Gastrocnemius medialis (tissue), 4 donors: ENCODE results near the gene ETFBKMT.

Experiments
- POLR2A ChIP-seq, 2 donors: fragments of 450-650 bp; IDR thresholded peaks; one replicate each; pipeline ENCODE4 v1.6.1; 2017; ENCODE audit warnings: antibody characterized with exemption in 2 of 2, mild to moderate bottlenecking in 2 of 2, moderate library complexity in 2 of 2
- TF ChIP-seq, protein P1 (sequence below), 5 experiments: fragments of 450-650 bp in 3 of 5; fragments of 200-600 bp in 2 of 5; sonication (generic) in 2 of 5; IDR thresholded peaks in 4 of 5; conservative IDR thresholded peaks in 1 of 5; 1 replicate in 4 of 5; 2 replicates in 1 of 5; pipeline ENCODE4 v1.5.1; 2016 to 2019; ENCODE audit warnings: antibody characterized with exemption in 5 of 5, mild to moderate bottlenecking in 3 of 5, moderate library complexity in 3 of 5

DNA sequence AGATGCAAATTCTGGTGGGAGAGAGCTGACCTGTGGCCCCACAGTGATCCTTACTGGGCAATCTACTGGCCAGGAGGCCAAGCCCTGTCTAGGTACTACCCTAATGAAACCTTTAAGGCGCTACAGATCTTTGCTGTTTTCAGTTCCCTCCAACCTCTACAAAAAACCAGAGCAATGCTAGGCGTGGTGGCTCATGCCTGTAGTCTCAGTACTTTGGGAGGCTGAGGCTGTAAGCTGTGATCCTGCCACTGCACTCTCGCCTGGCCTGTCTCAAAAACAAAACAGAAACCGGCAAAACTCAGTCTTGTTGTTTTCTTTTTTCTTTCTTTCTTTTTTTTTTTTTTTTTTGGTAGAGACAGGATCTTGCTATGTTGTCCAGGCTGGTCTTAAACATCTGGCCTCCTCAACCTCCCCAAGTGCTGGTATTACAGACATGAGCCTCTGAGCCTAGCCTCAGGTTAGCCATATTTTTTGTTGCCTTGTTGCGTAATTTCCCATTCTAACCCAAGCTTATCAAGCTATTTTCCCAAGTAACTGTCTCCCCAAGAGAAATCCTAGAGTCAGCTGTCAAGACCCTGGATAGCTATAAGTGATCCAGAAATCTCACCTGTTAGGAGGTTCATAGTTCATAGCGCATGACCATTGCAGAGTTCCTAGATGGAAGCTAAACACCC is 2.8 kb downstream of the ETFBKMT start:
- TF ChIP-seq, protein P1, sequence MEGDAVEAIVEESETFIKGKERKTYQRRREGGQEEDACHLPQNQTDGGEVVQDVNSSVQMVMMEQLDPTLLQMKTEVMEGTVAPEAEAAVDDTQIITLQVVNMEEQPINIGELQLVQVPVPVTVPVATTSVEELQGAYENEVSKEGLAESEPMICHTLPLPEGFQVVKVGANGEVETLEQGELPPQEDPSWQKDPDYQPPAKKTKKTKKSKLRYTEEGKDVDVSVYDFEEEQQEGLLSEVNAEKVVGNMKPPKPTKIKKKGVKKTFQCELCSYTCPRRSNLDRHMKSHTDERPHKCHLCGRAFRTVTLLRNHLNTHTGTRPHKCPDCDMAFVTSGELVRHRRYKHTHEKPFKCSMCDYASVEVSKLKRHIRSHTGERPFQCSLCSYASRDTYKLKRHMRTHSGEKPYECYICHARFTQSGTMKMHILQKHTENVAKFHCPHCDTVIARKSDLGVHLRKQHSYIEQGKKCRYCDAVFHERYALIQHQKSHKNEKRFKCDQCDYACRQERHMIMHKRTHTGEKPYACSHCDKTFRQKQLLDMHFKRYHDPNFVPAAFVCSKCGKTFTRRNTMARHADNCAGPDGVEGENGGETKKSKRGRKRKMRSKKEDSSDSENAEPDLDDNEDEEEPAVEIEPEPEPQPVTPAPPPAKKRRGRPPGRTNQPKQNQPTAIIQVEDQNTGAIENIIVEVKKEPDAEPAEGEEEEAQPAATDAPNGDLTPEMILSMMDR (IDR thresholded peaks at IDR 0.05 in 4 of 5, conservative IDR thresholded peaks at IDR 0.05 in 1 of 5): no peak
- TF ChIP-seq POLR2A (IDR thresholded peaks at IDR 0.05): no peak
